GM19239 (cell line): ENCODE measurements around the gene IL20RA.

Experiments
- DNase-seq: peaks from one replicate; pipeline ENCODE4 v3.0.0; 2011; ENCODE audit warnings: low spot score; ENCODE audit not compliant: insufficient read length
- FAIRE-seq: peaks from 2 replicates; lab custom pipeline; 2011; peaks lifted over from hg19 to GRCh38; lab: Jason Lieb, UNC

Gene IL20RA

GRCh38 chr6:136952714-136953260, 92.0 kb downstream of the IL20RA start:
- FAIRE-seq (no peak), DNase-seq (no peak)

DNA sequence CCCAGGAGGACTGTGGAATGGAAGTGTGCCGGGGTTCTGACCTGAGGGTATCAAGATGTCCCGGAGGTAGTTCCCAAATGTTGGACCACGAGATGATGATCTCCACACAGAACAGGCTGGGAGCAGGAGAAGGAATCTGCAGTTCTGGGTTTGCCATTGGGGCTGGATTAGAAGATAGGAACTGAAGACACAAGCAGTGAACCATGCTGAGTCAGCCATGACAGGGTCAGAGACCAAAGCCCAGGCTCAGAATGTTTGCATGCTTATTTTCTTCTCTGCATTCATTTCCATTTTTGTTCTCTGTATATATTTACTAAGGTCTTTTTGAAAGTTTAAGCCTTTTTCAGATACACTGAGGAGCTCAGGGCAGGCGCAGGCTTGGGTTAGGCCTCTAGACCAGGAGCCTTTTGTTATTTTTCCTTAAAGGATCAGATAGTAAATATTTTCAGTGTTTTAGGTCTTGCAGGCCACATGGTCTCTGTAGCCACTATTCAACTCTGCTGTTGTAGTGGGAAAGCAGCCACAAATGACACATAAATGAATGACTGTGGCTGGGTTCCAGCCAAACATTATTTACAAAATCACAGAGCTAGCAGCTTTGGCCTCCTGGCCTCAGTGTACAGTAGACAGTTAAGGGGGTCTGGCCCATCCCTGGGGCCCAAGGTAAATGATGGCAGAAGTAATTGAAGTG, 94.2 kb downstream of the IL20RA start:
- DNase-seq, result no peak
- FAIRE-seq, result no peak
